OCI-LY3 (cell line): ENCODE measurements around the gene IGHMBP2.
A peak's percentile ranks its signal among the peaks of the same experiment; 100 is the strongest.
"Not testable (repeated sequence)": the region's sequence is repeated elsewhere in the genome, so short reads cannot be mapped to it uniquely, and the experiment has no call there.

Source experiments
- H2AFZ ChIP-seq: fragments of 200-600, 300-600 bp; shearing (Covaris generic); 2 replicates; pipeline ENCODE4 v1.6.0; 2014; ENCODE audit warnings: antibody characterized with exemption, low read depth, low read length
- H3K27ac ChIP-seq: fragments of 200-600, 300-600 bp; sonication (generic); 2 replicates; pipeline ENCODE4 v1.5.1; 2014; ENCODE audit warnings: mild to moderate bottlenecking, low read length, moderate library complexity, mixed read lengths
- H3K27me3 ChIP-seq: fragments of 200-600, 300-600 bp; sonication (generic); 2 replicates; pipeline ENCODE4 v1.6.1; 2014; ENCODE audit warnings: low read depth, low read length, mixed read lengths
- H3K36me3 ChIP-seq: fragments of 200-600, 300-600 bp; sonication (generic); replicated peaks from 2 replicates; pipeline ENCODE3; 2014; ENCODE audit warnings: low read depth, low read length, mixed read lengths
- H3K4me1 ChIP-seq: fragments of 300-600, 200-600 bp; sonication (generic); 2 replicates; pipeline ENCODE4 v1.6.1; 2014; ENCODE audit warnings: low read length, mixed read lengths
- H3K4me2 ChIP-seq: fragments of 200-600, 300-600 bp; sonication (generic); 2 replicates; pipeline ENCODE4 v1.6.1; 2014; ENCODE audit warnings: low read length, mixed read lengths
- H3K4me3 ChIP-seq: fragments of 300-600, 200-600 bp; sonication (generic); 2 replicates; pipeline ENCODE4 v1.5.1; 2014; ENCODE audit warnings: antibody characterized with exemption, mild to moderate bottlenecking, low read length, moderate library complexity
- H3K79me2 ChIP-seq: fragments of 300-600, 200-600 bp; shearing (Covaris generic); 2 replicates; pipeline ENCODE4 v1.6.1; 2014; ENCODE audit warnings: mild to moderate bottlenecking, low read length, mixed read lengths
- H3K9ac ChIP-seq: fragments of 300-600, 200-600 bp; shearing (Covaris generic); 2 replicates; pipeline ENCODE4 v1.6.0; 2014; ENCODE audit warnings: mild to moderate bottlenecking, low read length, moderate library complexity
- H3K9me3 ChIP-seq: fragments of 200-600, 300-600 bp; shearing (Covaris generic); 2 replicates; pipeline ENCODE4 v1.6.1; 2014; ENCODE audit warnings: low read length, mixed read lengths; ENCODE audit not compliant: insufficient read depth
- H4K20me1 ChIP-seq: fragments of 200-600, 300-600 bp; sonication (generic); 2 replicates; pipeline ENCODE4 v1.6.1; 2016; ENCODE audit warnings: low read length, mixed read lengths; ENCODE audit not compliant: insufficient read depth
- CTCF ChIP-seq: fragments of 200-600, 300-600 bp; sonication (generic); IDR thresholded peaks from 2 replicates; pipeline ENCODE4 v1.5.1; 2014; ENCODE audit warnings: antibody characterized with exemption, low read length, low read depth
- EZH2phosphoT487 ChIP-seq: fragments of 200-600 bp; shearing (Covaris generic); IDR thresholded peaks from 2 replicates; pipeline ENCODE4 v1.6.1; 2018; ENCODE audit warnings: antibody characterized with exemption, mixed run types, low read depth

The IGHMBP2 gene

GRCh38 chr11:68903288-68904247 lies at the start of gene IGHMBP2, which contains the start of gene MRPL21:
Gene IGHMBP2, plus strand, starts transcription at chr11:68903891. Its CDS starts 62 bp downstream, at chr11:68903953.
Gene MRPL21, minus strand, starts transcription at chr11:68903832. Its CDS starts 22 bp downstream, at chr11:68903810.
- H3K27me3 ChIP-seq: no peaks in the 10 kb centered on the region
- peaks cover 76% of the 10 kb centered on the region for H3K79me2 ChIP-seq
- peak within 1 kb of the TSS; percentile 85 for H3K9ac ChIP-seq
- peak within 1 kb of the TSS; percentile 85 for H2AFZ ChIP-seq
- no peak for TF ChIP-seq EZH2phosphoT487
- TF ChIP-seq CTCF: no peak
- H3K4me1 ChIP-seq: peaks cover 19% of the 10 kb centered on the region
- H4K20me1 ChIP-seq: no peaks in the 10 kb centered on the region; the same call in 1 of the 2 replicates
- no peaks in the 10 kb centered on the region for H3K9me3 ChIP-seq
- H3K36me3 ChIP-seq: peaks cover 13% of the 10 kb centered on the region
- H3K4me3 ChIP-seq: peak within 1 kb of the TSS; percentile 92
- H3K4me2 ChIP-seq: peak within 1 kb of the TSS; percentile 89
- peak within 1 kb of the TSS; percentile 38 for H3K27ac ChIP-seq

GRCh38 chr11:68854273-68854958 lies 49.3 kb upstream of the IGHMBP2 start:
- H4K20me1 ChIP-seq: no peaks in the 10 kb centered on the region
- TF ChIP-seq EZH2phosphoT487 (no peak), CTCF (no peak)
- no peak overlapping the region for H3K4me2 ChIP-seq
- H3K27ac ChIP-seq: no peak overlapping the region
- no peak overlapping the region for H2AFZ ChIP-seq
- no peaks in the 10 kb centered on the region for H3K36me3 ChIP-seq
- H3K9ac ChIP-seq: no peak overlapping the region
- H3K27me3 ChIP-seq: peaks cover 8% of the 10 kb centered on the region; the same call in 1 of the 2 replicates
- no peaks in the 10 kb centered on the region for H3K4me1 ChIP-seq
- no peak overlapping the region for H3K4me3 ChIP-seq
- H3K79me2 ChIP-seq: no peaks in the 10 kb centered on the region
- peaks cover 5% of the 10 kb centered on the region; the same call in 1 of the 2 replicates for H3K9me3 ChIP-seq

GRCh38 chr11:68855205-68855981 lies 48.3 kb upstream of the IGHMBP2 start:
- Histone ChIP-seq H3K27ac (no peak overlapping the region), H3K4me3 (peak overlapping the region; percentile 78), H3K9ac (peak overlapping the region; percentile 42), H2AFZ (peak overlapping the region; percentile 80), H3K4me1 (no peaks in the 10 kb centered on the region), H4K20me1 (no peaks in the 10 kb centered on the region), H3K36me3 (no peaks in the 10 kb centered on the region), H3K27me3 (peaks cover 8% of the 10 kb centered on the region; the same call in 1 of the 2 replicates), H3K9me3 (peaks cover 5% of the 10 kb centered on the region; the same call in 1 of the 2 replicates), H3K4me2 (peak overlapping the region; percentile 77), H3K79me2 (no peaks in the 10 kb centered on the region)
- TF ChIP-seq EZH2phosphoT487 (no peak), CTCF (no peak)

- not testable (repeated sequence) for H3K9ac ChIP-seq, H4K20me1 ChIP-seq, H3K36me3 ChIP-seq, H3K79me2 ChIP-seq, H2AFZ ChIP-seq, H3K4me2 ChIP-seq, H3K27me3 ChIP-seq, H3K4me3 ChIP-seq, H3K4me1 ChIP-seq, H3K27ac ChIP-seq, H3K9me3 ChIP-seq
Measured at GRCh38 chr11:68856425-68857030, 47.2 kb upstream of the IGHMBP2 start.
